AG08395 (cell line): ENCODE results near the gene SLC5A12.

Source experiments
- DNase-seq: peaks from one replicate; pipeline ENCODE4 v3.0.0; 2012; ENCODE audit warnings: mixed read lengths, low spot score

SLC5A12 gene

GRCh38 chr11:26719289-26719973 lies 2.4 kb downstream of the SLC5A12 start:
- no peak for DNase-seq

GRCh38 chr11:26717771-26718170 lies 4.1 kb downstream of the SLC5A12 start:
- no peak for DNase-seq

- DNase-seq, result no peak
These were observed 6.7 kb downstream of the SLC5A12 start for GRCh38 chr11:26715133-26715532.

GRCh38 chr11:26712497-26712896 lies 9.4 kb downstream of the SLC5A12 start:
- DNase-seq, result no peak

GRCh38 chr11:26710489-26710888 lies 11.4 kb downstream of the SLC5A12 start:
- DNase-seq, result no peak

GRCh38 chr11:26708736-26709456 lies 13.0 kb downstream of the SLC5A12 start:
- DNase-seq, result no peak

GRCh38 chr11:26706181-26706580 lies 15.7 kb downstream of the SLC5A12 start:
- DNase-seq, result no peak

- no peak for DNase-seq
These were observed 17.6 kb downstream of the SLC5A12 start for GRCh38 chr11:26704249-26704648.

GRCh38 chr11:26703411-26704191 lies 18.3 kb downstream of the SLC5A12 start:
- no peak for DNase-seq

GRCh38 chr11:26702406-26702805 lies 19.5 kb downstream of the SLC5A12 start:
- DNase-seq, result no peak

- no peak for DNase-seq
These were observed 21.2 kb downstream of the SLC5A12 start for GRCh38 chr11:26700574-26701235.

GRCh38 chr11:26698224-26698623 lies 23.6 kb downstream of the SLC5A12 start:
- no peak for DNase-seq

GRCh38 chr11:26696330-26696729 lies 25.5 kb downstream of the SLC5A12 start:
- DNase-seq, result no peak

- DNase-seq, result no peak
These were observed 33.2 kb downstream of the SLC5A12 start for GRCh38 chr11:26688701-26689100.

- DNase-seq, result no peak
These were observed 34.5 kb downstream of the SLC5A12 start for GRCh38 chr11:26687351-26687750.

GRCh38 chr11:26677566-26677965 lies 44.3 kb downstream of the SLC5A12 start:
- DNase-seq, result no peak

- no peak for DNase-seq
These were observed 45.2 kb downstream of the SLC5A12 start for GRCh38 chr11:26676641-26677040.

GRCh38 chr11:26675233-26675928 lies 46.5 kb downstream of the SLC5A12 start:
- DNase-seq, result no peak

GRCh38 chr11:26665946-26666345 lies 55.9 kb downstream of the SLC5A12 start:
- DNase-seq, result no peak

GRCh38 chr11:26665036-26665435 lies 56.8 kb downstream of the SLC5A12 start:
- no peak for DNase-seq

GRCh38 chr11:26662916-26663315 lies 58.9 kb downstream of the SLC5A12 start:
- DNase-seq, result no peak

GRCh38 chr11:26655287-26655686 lies 66.6 kb downstream of the SLC5A12 start:
- no peak for DNase-seq
